Stimulated activated CD4-positive, alpha-beta T cell treated with anti-CD3 and anti-CD28 coated beads, Interleukin-4, amount 100 ng/mL, for 24 hours (primary cell): ENCODE data around the gene SYT13.

ENCODE experiments used
- DNase-seq: peaks from one replicate; pipeline ENCODE4 v3.0.0-alpha.2; 2020

The SYT13 gene, protein sequence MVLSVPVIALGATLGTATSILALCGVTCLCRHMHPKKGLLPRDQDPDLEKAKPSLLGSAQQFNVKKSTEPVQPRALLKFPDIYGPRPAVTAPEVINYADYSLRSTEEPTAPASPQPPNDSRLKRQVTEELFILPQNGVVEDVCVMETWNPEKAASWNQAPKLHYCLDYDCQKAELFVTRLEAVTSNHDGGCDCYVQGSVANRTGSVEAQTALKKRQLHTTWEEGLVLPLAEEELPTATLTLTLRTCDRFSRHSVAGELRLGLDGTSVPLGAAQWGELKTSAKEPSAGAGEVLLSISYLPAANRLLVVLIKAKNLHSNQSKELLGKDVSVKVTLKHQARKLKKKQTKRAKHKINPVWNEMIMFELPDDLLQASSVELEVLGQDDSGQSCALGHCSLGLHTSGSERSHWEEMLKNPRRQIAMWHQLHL

DNA sequence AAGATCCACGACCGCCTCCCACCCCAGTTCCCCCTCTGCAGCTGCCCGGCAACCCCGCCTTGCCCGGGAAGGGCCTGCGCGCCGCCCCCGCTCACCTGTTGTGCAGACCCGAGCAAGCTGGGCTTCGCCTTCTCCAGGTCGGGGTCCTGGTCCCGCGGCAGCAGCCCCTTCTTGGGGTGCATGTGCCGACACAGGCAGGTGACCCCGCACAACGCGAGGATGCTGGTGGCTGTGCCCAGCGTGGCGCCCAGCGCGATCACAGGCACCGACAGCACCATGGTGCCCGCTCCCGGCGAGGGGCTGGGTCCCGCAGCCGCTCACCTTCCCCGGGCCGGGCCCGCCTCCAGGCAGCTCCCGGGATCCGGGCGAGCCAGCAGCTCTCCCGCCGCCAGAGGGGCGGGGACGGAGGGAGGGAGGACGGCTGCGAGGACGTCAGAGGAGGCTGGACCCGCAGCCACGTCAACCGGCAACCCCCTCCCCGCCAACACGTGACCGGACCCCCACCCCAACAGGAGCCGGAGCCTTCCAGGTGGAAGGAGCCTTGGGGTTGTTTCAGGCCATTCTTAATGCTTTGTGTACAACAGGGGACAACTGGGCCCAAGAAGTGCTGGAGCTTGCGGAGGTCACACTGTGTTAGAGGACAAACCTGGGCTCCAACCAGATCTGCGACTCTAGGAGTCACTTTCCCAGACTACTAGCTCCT, at the start of gene SYT13:
Gene SYT13 (minus strand): TSS at position 412 of the 703 bp plus-strand sequence. CDS start 134 bp downstream, at position 278.
- DNase-seq = no peak

DNA sequence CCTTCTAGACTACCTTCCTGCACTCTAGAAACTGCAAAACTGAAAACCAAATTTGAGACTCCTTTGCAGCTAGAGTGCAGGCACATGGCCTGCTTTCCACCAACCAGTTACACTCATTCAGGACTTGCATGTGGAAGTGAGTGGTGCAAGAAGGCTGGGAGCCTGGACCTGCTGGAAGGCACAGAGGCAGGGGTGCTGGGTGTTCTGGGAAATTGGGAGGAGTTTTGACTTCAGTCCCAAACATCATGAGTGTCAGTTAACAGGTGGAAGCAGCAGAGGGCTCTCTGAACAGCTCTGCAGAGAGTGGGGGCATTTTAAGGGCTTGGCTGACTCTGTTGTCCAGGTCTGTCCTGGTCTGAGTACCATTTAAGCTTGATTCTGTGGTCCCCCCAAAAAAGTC, 49.3 kb upstream of the SYT13 start:
- DNase-seq = no peak

DNA sequence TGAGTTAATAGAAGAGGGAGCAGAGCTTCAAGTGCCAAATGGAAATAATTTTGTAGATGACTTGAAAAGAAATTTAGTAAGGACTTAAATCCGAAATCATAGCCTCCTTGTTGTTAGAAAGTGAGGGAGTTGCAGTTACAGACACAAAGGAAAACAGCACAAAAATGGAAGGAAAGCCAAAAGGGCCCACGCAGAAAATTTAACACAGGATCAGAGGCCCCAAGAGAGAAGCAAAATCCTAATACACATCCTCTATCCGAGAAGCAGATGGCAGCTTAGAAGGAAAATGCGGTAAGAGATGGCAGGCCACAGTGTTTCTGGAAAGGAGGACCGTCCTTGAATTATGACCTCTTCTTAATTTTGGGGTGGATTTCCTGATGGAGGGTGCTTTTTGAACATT, 48.7 kb upstream of the SYT13 start:
- no peak for DNase-seq

DNA sequence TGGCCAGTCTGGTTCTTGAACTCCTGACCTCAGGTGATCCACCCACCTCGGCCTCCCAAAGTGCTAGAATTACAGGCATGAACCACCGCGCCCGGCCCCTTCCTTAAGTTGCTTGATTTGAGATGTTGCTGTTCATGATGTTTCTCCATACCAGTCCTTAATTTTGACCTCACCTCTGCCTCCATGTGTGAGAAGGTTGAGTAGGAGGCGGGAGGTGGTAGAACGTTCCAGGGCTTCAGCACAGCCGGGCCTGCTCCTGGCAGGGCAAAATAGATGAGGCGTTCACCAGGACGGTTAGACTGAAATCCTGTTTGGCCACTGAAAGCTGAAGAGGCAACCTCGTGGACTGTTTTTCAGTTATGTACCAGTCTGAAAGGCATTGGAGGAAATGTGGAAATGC, 48.3 kb upstream of the SYT13 start:
- DNase-seq = no peak

DNA sequence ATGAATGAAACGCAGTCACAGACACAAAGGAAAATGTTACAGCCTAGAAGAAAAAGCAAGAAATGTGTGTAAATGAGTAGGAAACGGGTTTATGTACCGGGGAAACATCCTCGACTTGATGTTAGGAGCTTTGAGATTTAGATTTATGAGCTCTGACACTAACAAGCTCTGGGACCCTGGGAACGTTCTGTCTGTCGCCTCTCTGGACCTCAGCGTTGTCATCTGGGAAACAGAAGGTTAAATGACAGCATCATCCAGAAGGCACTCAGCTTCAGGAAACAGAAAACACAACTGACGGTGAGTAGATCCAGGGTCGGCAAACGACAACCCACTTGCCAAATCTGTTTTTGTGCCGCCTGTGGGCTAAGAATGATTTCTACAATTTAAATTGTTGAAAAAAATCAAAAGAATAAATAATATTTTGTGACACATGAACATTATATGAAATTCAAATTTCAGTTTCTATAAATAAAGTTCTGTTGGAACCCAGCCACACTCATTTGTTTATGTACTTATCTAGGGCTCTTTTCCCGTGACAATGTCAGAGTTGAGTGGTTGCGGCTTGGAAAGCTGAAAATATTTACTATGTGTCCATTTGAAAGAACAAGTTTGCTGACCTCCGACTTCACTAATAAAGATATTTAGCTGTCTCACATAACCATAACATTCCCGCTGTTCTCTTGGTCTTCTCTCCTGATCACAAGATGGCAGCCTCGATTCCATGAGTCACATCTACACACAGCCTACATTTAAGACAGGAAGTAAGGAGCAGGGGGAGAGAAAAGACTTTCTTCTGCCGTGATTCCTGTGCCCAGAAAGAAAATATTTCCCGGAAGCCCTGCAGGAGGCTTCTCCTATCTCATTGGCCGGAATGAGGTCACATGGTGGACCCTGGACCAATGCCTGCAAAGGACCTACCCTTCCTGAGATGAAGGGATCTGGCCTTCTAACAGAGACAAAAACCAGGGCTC, 47.1 kb upstream of the SYT13 start:
- DNase-seq = no peak

DNA sequence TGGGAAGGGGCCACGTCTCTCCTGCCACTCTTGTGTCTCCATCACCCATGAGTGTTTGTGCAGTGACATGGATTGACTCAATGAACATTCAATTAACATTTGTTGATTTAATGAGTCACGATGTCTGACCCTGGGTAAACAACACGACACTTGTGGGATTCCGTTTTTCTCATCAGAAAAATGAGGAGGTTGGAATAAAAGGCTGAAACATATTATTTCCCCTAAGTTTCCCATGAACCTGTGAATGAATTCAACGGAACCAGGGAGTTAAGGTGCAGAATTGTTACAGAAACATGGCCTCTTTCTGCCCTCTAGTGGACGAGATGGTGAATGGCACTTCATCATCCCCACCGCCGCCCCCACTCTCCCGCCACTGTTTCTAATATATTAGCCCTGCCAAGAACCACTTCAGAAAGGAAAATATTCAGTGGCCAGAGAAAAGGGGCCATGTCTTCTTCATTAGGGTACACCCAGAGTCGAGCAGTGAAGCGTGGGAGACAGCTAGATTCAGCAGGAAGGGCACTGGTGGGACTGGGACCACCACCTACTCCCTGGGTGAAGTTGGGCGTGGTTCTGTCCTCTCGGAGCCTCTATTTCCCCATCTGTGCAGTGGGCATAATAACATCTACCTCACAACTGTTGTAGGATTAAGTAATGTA, 46.3 kb upstream of the SYT13 start:
- peak; percentile 50 for DNase-seq

DNA sequence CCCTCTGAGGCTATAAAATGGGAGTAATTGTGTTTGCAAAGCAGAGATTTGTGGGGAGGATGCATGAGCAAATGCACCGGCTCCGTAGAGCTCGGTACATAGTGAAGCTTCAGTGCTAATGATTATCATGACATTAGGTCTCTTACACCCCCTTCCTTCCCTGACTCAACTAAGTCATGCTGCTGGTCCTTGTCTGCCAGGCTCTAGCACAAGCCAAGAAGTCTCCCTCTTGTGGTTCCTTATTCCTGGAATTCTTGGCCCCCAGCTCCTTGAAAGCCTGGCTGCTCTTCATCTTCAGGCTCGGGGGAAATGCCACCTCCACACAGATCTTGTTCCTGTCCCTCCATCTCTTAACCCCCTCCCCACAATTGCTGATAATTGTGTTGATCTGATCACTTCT, 45.7 kb upstream of the SYT13 start:
- no peak for DNase-seq

DNA sequence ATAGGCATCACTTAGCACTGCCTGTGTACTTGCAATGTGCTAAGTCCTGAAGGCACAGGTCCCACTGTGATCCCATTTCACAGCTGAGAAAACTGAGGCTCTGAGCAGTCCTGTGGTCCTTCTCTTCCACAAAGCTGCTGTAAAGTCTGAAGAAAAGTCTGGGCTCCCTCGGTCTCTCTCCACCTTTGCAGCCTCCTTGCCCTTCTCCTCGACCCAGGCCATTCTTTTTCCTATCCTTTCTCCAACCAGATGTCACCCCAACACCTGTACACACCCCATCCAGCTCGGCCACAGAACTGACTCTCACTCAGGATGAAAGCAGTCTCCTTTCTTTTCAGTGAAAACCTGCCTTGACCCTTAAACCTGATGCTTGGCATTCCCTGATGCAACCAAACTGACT, 42.6 kb upstream of the SYT13 start:
- no peak for DNase-seq

DNA sequence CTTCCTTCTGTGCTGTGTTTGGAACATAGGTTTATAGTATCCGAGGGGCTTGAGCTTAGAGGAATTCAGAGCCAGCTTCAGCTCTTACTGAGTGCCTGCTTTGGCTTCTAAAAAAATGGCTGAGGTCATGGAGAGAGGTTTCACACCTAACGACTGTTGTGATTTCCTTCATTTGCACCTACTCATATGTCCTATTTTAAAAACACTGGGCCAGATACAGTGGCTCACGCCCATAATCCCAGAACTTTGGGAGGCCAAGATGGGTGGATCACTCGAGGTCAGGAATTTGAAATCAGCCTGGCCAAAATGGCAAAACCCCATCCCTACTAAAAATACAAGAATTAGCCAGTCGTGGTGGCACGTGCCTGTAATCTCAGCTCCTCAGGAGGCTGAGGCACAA, 38.3 kb upstream of the SYT13 start:
- DNase-seq = no peak

DNA sequence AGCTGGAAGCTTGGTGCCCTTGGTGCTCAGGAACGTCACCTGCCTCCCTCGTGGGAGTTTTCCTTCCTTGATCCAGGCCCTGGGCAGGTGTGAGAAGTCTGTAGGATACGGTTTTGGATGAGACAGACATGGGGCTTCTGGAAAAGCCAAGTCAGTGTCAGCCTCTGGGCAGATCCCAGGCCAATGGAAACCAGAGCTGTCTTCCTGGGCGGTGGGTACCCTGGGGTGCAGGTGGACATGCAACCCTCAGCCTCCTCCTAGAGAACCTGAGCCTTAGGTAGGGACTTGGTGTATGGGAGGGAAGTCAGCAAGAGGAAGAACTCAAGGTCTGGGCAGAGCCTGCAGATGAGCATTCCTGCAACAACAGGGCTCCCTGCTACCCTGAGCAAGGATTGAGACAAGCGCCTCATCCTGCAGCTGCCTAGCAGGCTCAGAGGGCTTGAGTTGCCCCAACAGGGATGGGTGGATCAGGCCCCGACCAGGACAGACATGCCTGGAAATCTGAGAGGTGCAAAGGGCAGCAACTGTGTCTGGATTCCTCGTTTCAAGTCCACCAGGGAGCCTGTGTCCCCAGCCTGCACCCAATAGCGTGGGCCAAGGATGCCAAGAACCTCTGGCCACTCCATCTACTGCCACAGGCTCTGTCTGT, 37.6 kb upstream of the SYT13 start:
- no peak for DNase-seq

DNA sequence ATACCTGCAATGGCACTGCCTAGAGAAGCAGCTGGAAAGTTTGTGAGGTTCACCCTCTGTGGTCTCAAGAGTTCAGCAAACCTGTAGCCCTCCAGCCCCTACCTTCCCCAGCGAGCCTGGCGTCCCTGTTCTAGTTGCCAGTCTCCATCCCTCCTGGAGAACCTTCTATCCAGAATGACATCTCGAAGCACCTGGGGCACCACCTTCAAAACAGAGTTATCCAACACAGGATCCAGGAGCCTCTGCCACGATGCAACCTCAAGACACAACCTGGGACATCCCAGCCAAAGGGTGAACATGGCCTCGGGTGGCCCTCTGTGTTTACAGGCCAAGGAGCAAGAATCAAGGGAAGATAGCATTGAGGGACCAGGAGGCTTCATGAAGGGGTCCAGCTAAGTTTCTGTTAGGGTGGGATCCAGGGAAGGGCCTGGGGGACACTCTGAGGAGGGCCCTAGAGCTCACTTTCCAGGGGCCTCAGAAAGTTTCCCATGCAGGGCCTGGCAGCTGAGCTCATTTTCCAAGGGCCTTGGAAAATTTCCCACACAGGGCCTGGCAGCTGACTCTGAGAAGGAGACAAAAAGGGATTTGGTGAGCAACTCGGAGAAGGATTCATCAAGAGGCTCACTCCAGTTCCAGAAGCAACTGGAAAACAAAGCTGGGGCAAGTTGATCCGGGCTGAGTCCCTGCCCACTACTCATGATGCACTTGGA, 36.9 kb upstream of the SYT13 start:
- no peak for DNase-seq

DNA sequence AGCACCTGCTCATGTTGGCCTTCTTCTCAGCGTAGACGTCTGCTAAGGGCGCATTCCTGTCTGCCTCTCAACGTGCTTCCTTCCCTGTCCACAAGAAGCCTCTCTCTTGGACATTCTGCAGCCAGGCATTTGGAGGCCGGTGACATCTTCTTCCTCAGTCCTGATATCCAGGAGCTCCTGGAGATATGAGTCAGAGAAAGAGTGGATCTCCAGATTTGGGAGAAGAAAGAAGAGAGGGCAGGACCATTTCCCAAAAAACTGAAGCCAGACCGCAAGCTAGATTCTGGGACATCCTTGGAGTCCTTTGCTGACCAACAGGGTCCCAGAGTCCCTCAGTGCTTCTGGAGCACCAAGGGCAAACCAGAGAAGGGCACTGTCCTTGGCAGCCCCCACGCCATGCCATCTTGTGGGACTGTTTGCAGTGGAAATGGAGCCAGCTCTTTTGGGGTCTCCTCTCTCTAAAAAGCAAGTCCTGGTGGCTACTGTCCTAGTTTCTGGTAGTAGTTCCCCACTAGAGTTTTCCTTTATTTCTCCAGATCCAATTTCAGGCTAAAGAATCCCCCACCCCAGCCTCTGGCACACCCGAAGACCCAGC, 36.1 kb upstream of the SYT13 start:
- no peak for DNase-seq

DNA sequence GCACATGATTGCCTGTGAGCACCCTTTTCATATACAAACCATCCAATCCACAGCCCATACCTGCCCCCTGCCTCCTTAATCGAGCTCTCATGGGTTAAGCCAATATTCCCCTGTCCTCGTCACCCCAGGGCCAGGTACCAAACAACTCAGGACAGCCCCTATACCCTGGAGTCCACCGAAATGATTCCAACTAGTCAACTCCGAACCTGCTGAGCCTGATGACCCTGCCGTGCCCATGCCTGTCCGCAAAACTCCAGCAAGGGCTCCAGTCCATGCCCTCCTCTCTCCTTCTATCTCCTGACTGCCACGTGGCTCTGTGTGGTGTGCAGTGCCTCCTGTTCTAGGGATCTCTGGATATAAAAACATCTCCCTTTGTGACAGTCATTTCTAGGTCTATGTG, 35.5 kb upstream of the SYT13 start:
- no peak for DNase-seq

DNA sequence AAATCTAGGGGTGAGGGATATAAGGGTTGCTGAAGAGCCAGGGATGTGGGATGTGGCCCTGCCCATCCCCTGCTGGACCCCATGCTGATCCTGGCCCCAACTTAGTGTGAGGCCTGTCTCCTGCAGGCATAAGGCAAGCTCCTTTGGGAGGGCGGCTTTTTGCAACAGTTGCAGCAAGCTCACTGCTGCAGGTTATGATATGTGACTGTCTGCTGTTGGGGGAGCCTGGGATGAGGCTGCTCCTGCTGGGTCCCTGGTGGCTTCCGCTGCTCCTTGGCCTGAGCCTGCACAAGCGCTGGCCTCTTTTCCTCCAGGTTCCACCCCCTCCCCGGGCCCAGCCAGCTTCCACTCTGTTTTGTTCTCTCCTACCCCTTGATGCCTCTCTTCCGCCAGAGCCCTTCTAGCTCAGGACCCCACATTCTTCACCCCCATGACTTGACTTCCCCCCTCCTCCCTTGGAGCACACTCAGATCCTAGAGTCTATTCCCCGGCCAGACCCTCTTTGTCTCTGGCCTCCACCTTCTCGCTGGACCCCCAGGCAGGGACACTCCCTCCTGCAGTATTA, 35.0 kb upstream of the SYT13 start:
- DNase-seq = no peak

DNA sequence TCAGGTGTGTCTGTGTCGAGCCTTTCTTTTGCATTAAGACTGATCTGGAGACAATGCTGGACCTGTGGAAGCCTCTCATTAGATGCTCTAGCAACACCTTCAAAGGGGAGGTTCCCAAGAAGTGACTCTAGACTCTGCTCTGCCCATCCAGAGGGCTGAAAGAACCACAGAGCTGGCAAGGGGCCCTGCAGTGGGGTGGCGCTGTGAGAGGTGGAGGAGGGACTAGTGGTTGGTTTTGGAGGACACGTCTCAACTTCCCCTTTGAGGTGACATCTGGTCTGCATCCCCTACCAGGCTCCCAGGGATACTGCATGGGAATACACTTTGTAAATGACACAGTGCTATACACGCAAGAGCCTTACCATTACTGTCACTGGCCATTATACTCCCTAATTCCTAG, 34.2 kb upstream of the SYT13 start:
- no peak for DNase-seq

DNA sequence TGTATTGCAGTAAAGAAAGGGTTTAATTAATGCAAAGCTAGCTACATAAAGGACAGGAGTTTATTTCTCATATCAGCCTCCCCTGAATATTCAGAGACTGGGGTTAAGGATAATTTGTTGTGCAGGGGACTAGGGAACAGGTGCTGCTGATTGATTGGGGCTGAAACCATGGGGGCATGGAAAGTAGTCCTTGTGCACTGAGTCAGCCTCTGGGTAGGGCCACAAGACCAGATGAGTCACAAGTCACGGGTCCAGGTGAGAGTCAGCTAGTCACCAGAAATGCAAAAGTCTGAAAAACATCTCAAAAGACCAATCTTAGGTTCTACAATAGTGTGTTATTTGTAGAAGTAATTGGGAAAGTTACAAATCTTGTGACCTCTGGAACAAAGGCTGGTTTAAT, 32.9 kb upstream of the SYT13 start:
- no peak for DNase-seq

DNA sequence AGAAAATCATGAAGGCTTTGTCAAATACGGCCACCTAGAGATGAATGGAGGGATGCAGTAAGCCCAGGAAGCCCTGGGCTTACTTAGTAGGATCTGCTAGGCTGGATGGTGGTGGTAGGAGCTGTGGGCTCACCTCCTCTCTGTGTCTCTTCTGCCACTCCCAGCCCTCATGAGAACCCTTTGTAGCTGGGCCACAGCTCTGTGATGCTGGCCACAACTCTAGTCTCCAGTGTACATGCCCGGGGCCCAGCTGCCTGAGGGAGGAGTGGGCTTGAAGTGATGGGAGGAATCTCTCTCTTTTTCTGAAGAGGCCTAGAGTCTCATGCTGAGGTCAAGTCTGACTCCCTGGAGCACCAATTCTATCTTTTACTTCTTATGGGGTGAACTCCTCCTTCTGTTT, 32.4 kb upstream of the SYT13 start:
- DNase-seq = no peak

DNA sequence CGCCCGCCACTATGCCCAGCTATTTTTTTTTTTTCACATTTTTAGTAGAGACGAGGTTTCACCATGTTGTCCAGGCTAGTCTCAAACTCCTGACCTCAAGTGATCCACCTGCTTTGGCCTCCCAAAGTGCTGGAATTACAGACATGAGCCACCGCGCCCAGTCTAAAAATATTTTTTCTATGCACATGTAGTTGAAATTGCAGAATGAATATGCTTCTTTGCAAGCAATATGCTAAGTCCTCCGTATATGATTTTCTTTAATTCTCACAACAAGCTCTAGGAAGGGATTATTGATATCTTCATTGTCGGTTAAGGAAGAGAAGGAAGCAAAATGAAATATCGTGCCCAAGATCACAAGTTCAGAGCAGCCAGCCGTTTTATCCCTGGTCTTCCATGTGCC, 30.1 kb upstream of the SYT13 start:
- no peak for DNase-seq

DNA sequence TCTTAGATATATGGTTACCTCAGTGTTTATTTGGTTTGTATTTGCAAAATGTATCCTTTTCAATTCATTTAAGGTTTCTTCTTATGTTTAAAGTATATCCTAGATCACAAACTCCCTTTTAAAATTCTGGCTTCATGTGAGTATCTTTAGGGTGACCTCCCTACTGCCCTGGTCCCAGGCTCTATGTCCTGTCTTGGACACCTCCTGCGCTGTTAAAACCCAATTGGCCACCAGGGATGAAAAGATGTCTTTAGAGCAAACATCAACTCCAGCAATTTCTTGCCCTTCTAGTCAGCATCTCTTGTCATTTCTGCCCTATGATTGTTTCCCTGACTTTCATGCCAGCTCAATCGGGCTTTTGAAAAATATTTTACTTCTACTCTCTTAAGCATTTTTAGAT, 28.8 kb upstream of the SYT13 start:
- no peak for DNase-seq

DNA sequence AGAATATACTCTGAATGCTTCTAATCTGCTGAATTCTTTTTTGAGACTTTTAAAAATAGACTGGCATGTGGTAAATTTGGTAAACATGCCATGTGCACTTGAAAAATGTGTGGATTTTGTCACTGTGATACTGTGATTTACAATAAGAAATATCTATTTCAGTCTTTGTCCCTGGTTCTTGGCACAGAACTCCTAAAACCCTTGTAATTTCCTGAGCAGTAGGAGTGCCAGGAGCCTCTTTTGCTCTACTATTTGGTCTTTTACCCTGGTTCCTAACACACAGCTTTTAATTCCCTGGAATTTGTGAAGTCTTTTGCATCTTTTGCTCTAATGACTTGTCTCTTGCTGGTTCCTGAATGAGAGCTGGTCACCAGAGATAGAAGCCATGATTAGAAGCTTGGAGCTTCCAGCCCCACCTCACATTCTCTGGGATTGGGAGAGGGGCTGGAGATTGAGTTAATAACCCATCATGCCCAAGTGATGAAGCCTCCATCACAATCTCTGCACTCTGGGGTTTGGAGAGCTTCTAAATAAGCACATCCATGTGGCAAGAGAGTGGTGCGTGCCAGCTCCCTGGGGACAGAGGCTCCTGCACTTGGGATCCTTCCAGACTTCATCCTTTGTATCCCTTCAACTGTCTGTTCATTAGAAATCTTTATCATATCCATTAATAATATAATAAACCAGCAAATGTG, 27.2 kb upstream of the SYT13 start:
- no peak for DNase-seq
